Epithelial cell of proximal tubule (primary cell): ENCODE results near the gene RTEL1. TPM values are rescaled to one million over a fixed set of nuclear protein-coding genes. Genes with fewer than 3 reads are reported as not detected.

Experiments used
- DNase-seq: peaks from one replicate; pipeline ENCODE4 v3.0.0-alpha.2; 2011; ENCODE audit warnings: low read depth
- H3K4me3 ChIP-seq: 2 replicates; pipeline ENCODE4 v1.5.1; 2011; ENCODE audit warnings: low read depth, mild to moderate bottlenecking, low read length
- CTCF ChIP-seq: conservative IDR thresholded peaks from 2 replicates; pipeline ENCODE4 v1.5.1; 2012; ENCODE audit warnings: low read depth, mild to moderate bottlenecking, low read length
- total RNA-seq: library from RNA; depleted of rRNA; stranded (reverse); fragments of >200 nt; gene quantifications from 2 replicates; pipeline ENCODE4 v1.2.3, GENCODE V29; 2015

Gene RTEL1
- total RNA-seq, 1 donor from 2014 or later: 26.5 TPM

- no peak for DNase-seq
- no peak for TF ChIP-seq CTCF
- H3K4me3 ChIP-seq: peak overlapping the region; percentile 75
These were observed 40.8 kb downstream of the RTEL1 start for GRCh38 chr20:63698739-63699465.

GRCh38 chr20:63699466-63700198 is 41.5 kb downstream of the RTEL1 start:
- DNase-seq: no peak
- no peak for TF ChIP-seq CTCF
- peak overlapping the region; percentile 75 for H3K4me3 ChIP-seq

- H3K4me3 ChIP-seq: no peak overlapping the region
- no peak for DNase-seq
- TF ChIP-seq CTCF: no peak
These were observed 42.3 kb downstream of the RTEL1 start for GRCh38 chr20:63700199-63701050.

GRCh38 chr20:63701051-63701328 is 42.9 kb downstream of the RTEL1 start:
- DNase-seq: no peak
- no peak overlapping the region for H3K4me3 ChIP-seq
- no peak for TF ChIP-seq CTCF

GRCh38 chr20:63701329-63702035 is 43.4 kb downstream of the RTEL1 start:
- no peak overlapping the region for H3K4me3 ChIP-seq
- no peak for TF ChIP-seq CTCF
- DNase-seq: no peak

- TF ChIP-seq CTCF: no peak
- no peak overlapping the region for H3K4me3 ChIP-seq
- DNase-seq: no peak
These were observed 44.0 kb downstream of the RTEL1 start for GRCh38 chr20:63702036-63702665.
